Measurements from ENCODE around the gene GMPR.
A peak's percentile ranks its signal among the peaks of the same experiment; 100 is the strongest.

Gene GMPR

DNA sequence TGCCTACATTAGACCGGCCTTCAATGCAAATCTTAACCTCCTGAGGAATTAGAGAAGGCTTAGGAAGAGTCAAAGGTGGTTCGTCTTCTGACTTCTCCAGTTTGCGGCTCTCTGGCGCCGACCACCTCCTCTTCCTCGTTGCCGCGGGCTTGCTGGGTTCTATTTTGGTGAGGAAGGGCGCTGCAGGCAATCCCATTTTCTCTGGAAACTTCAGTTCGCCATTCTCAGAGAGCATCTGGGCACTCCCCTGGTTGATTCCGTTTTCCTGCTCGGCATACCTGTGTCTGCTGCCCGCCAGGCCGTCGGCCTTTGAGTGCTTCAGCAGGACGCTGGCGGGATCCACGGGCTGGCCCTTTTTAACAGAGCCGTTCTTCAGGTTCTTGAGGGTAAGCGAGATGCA, 67.9 kb downstream of the GMPR start:
- no peak for DNase-seq

DNA sequence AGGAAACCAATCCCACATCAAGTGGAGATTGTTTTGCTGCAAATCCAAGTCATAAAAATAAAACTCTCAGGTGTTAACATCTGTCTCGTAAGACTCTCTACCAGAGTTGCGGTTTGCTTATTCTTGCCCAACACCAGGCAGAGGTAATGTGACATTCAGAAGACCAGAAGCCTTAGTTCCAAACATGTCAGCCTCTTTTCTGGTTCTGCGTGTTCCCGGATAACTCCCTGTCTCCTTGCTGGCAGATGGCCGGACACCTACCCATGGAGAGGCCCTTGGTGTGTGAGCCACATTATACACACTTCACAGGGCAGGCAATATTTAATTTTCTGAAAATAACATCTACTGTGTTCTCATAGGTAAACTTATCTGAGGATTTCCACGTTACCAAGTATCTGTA, 73.4 kb downstream of the GMPR start:
- no peak for DNase-seq

DNA sequence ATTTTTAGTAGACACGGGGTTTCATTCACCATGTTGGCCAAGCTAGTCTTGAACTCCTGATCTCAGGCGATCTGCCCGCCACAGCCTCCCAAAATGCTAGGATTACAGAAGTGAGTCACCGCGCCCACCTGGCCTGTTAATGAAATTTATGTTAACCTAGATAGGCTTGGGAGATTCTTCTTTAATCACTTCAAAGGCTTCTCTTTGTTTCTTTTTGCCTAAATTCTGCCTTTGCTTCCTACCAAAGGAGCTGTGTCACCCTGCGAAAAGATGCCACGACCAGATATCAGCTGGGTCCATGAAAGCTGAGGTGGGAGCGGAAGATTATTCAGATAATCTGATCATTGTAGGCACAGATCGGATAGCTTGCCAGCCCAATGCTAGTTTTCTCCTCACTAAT, 75.3 kb downstream of the GMPR start:
- no peak for DNase-seq

DNA sequence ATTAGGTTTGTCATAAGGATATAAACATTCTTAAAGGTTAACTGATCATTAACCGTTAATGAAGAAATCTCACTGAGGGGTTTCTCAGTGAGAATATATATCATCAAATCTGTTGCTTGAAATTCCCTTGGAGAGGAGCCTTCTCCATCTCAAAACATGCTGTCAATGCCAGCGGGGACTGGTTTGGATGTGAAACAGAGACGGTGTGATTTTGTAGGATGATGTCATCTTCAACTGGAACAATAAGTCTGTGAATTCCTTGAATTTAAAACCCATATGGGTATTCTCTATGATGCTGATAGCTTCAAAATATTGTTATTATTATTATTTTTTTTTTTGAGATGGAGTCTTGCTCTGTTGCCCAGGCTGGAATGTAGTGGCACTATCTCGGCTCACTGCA, 75.9 kb downstream of the GMPR start:
- DNase-seq, result no peak

DNA sequence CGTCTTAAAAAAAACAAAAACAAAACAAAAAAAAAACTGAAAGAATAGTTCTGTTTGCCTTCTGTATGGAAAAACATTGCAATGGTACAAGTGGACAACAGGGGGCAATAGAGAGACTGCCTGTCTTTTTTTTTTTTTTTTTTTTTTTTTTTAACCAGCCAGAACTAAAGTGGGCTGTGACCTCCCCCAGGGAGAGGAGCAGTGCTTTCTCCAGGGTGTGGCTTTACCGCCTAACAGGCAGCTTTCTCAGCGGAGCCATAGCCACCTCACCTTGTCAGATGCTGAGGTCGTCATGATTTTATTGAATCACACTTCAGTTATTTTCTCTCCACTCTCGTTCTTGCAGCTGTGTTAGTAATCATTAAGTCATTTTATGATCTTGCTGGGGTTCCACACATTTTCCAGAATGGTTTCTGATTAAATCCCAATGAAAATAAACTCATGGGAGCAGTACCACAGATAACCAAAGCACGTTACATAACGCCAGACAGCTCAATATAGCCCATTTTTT, 78.4 kb downstream of the GMPR start:
- peak; percentile 36 to 55 for DNase-seq

DNA sequence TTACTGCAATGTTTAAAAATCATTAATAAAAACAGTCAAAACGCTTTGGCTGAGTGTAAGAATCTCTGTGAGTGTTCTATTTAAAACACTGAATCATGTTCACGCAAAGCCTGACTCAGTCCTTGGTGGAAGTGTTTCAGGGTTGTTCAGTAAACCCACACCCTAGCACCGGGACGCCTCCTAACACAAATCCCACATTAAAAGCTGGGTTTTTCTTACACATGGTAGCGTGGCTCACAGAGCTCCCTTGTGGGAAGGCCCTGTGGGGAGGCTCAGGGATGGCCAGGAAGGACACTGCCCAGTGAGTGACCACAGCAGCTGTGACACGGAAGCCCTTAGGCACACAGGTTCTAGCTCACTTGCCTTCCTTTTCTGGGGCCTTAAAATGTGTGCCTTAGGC, 80.2 kb downstream of the GMPR start:
- DNase-seq, result no peak

DNA sequence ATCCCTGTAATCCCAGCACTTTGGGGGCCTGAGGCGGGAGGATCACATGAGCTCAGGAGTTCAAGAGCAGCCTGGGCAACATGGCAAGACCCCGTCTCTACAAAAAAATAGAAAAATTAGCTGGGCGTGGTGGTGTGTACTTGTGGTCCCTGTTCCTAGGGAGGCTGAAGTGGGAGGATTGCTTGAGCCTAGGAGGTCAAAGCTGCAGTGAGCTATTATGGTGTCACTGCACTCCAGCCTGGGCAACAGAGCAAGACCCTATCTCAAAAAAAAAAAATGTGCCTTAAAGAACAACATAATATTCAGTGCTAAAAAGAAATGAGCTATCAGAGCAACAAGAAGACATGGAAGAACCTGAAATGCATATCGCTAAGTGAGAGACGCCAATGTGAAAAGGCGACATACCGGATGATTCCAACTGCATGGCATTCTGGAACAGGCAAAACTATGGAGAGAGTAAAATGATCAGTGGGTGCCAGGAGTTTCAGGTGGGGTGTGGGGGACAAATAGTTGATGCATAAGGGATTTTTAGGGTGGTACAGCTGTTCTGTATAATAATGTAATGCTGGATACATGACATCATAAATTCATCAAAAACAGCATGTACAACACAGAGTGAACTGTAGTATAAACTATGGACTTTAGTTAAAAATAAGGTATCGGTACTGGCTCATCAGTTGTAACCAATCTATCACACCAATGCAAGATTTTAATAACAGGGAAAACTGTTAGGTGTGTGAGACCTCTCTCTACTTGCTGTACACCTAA, 80.8 kb downstream of the GMPR start:
- DNase-seq, result no peak

DNA sequence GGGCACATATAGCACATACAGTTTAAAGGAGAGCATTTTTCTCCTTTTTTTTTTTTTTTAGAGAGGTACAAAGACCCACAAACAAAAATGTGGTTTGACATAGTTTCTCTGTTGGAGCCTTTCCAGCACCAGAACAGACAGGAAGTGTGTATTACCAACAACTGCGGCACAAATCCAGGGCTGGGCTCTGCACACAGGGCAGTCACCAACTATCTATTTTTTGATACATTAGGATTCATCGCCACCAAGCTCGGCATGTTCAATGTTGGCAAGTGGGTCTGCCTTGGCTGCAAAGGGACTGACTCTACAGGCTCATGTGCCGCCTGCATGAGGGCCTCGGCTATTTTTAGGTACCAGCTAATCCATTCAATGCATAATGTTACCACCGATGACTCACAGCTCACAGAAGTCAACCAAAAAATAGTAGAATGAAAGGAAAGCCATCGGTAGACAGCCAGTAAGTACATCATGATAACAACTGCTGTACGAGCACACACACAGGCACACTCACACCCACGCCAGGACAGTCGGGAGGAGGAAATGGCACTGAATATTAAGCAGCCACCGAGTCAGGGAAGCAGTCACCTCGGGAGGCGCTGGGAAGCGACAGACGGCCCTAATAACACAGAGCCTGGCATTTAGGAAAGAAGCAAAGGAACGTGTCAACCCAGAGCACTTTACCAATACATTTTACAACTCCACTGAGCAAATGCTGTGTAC, 81.6 kb downstream of the GMPR start:
- DNase-seq, result no peak

DNA sequence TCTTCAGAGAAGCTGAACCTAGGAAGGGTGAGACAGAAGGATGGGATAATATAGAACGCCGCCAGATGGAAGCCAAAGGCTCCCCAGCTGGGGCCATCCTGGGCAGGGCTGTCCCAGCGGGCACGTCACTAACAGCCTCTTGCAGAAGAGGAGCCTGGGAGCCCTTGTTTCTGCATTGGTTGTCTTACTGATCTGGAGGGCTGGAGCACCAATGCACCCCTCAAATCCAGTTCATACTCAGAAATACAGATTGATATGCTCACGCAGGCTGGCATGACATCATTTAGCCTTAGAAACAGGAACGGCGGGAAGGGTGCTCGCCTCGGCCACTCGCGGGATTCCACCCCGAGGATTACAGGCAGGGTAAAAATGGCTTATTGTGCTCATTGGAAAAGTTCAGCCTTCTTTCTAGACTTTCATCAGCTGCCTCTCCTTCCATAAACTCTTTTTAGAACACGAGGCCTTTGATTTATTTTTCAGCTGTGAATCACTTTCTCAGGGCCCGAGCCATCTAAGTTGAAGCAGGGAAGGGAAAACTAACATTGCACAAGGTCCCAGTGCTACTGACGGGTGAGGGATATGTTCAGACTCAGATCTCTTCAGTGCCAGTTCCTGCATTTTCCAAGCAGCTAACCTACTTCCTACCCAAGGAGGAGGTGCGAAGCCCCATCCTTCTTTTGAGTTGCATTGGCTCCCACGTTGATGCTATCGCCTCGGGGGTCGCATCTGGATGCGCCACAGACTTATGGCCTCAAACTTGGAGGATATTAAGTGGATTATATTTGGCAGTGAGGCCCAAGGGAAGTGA, 82.3 kb downstream of the GMPR start:
- no peak for DNase-seq

DNA sequence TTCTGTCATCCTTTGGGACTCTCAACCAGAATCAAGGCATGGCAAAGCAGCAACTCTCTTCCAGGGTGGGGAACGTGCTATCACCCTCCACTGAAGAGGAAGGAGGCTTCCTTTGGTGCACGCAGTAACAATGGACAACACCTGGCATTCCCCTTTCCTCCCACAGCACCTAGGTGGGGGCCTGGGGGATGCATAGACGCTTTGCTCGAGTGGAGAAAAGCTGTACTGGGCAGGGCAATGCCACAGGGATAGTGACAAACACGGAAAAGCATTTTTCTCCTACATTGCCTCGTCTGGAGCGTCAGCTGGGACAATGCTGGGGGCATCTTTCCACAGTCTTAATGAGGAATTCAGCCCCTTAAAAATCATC, 82.9 kb downstream of the GMPR start:
- no peak for DNase-seq

DNA sequence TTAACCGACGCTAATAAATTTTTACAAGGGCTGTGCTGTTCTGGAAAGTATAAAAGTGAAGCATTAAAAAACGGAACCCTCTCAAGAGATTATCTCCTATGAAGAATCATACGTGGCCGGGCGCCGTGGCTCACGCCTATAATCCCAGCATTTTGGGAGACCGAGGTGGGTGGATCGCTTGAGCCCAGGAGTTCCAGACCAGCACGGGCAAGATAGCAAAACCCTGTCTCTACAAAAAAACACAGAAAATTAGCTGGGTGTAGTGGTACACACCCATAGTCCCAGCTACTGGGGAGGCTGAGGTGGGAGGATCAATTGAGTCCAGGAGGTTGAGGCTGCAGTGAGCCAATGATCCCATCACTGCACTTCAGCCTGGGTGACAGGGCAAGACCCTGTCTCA, 83.4 kb downstream of the GMPR start:
- no peak for DNase-seq

DNA sequence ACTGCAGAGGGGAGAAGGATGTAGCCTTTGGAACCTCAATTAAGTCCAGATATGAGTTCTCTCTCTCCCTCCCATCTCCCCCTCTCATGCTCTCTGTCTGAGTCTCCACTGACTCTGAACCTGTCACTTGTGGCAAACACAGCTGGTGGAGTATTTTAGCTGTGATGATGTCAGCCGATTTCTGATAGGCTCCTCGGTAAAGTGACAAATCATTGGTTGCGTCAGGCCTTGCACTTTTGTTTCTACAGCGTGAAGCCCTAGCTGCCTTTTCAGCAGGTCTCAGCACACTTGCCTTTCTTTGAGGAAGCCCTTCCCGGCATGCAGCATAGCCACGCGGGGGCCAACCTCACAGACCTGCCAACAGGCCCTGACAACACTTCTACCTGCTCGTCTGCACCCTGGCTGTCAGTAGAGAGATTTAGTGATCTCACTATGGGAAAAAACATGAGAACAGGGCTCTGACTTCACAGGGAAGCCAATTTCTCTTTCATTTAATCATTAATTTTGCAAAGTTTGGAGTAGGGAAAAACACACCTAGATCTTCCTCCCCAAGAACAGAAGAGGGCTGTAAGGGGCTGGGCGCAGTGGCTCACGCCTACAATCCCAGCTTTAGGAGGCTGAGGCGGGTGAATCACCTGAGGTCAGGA, 84.4 kb downstream of the GMPR start:
- no peak for DNase-seq

DNA sequence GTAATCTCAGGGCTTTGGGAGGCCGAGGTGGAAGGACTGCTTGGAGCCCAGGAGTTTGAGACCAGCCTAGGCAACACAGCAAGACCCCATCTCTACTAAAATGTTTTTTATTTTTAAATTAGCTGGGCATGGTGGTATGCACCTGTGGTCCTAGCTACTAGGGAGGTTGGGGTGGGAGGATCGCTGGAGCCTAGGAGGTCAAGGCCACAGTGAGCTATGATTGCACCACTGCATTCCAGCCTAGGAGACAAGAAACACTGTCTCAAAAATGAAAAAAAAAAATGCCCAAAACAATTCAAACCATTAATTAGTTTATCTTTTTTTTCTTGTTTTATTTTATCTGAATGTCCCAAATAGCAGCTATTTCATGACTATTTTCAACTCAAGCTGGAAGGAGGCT, 85.8 kb downstream of the GMPR start:
- DNase-seq, result no peak

DNA sequence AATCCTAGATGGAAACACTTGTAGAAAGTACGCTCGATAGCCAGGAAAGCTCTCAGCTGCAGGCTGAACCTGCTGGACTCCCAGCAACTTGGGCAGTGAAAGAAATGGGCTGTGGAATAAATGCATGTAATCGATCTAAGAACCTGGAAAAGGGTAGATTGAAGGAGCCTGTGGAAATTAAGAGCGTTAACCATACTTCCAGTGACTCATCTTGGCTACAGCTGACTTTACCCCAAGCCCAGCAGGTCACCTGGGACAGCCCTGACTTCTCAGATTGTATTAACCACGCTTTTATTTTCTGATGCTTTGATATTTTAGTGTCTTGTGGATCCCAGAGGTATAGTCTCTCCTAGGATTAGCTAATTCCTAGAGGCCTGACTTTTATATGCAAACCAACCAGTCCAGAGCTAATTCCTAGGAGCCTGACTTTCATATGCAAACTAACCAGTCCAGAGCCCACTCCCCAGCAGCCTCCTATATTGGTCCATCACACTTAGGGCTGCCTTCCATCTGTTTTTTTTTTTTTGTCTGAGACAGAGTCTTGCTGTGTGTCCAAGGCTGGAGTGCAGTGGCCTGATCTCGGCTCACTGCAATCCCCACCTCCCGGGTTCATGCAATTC, 86.3 kb downstream of the GMPR start:
- peak; percentile 39 to 74 for DNase-seq

DNA sequence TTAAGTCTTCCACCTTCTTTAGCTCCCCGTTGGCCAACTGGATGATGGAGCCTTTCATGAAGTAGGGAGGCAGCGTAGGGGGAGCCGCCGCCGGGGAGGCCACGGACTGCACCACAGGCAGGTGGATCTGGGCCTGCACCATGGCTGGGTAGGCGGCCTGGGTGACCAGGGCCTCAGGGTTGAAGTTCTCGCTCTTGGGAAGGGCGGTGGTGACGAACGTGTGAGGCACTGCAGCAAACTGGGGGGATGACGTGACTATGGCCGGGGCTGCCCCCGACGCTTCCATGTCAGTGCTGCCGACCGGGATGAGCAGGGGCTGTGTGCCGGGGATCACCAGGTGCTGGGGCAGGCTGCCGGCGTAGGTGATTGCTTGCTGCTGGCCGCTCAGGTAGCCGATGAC, 88.1 kb downstream of the GMPR start:
- no peak for DNase-seq

DNA sequence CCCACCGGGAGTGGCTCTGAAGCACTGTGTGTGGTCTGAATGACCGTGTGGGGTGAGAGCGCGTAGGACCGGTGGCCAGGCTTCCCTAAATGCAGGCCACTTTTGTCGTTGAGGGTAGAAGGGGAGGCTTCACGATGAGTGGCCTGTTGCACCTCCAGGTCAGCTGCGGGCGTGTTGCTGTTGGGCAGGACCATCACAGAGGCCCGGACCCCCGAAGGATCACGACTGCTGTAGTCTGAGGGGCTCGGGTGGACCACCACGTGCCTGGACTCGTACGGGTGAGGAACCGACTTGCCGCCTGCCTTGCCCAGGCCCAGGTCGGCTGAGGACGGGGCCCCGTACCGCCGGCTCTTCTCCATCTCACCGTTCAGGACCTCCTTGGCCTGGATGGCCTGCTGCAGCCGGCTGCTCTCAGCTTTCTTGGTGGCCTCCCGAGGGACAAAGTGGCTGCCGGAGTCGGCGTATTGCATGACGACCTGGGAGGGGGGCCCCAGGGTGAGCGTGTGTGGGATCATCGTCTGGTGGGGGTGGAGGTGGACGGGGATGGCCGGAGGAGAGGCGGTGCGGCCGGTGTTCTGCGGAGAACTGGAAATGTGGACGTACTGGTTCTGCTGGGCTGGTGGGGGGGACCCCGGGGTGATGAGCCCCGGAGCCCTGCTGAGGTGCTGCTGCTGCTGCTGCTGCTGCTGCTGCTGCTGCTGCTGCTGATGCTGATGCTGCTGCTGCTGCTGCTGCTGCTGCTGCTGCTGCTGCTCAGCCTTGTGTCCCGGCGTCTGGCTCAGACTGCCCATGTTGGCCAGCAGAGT, 88.8 kb downstream of the GMPR start:
- no peak for DNase-seq

DNA sequence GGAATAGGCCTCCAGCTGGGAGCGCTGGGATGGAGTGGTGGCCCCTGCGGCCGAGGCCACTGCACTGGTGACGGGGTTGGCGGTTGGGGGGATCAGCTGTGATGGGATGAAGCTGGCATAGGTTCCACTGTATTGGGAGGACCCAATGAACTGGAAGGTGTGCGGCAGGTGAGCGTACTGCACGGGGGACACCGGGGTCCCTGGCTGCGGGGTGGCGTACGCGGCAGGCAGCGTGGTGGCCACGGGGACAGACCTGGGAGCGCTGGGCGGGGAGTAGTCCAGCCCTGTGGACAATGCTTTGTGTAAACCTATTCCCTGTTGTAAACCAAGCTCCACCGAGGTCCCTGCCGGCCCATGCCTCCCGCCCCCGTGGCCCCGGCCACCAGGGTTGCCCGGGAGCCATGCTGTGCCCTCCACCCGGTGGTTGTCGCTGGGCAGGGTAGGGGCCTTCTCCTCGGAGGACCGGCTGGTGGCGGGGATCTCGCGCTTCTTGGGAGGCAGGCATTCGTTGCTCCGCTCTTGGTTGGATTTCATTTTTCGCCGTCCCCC, 89.5 kb downstream of the GMPR start:
- DNase-seq, result no peak

DNA sequence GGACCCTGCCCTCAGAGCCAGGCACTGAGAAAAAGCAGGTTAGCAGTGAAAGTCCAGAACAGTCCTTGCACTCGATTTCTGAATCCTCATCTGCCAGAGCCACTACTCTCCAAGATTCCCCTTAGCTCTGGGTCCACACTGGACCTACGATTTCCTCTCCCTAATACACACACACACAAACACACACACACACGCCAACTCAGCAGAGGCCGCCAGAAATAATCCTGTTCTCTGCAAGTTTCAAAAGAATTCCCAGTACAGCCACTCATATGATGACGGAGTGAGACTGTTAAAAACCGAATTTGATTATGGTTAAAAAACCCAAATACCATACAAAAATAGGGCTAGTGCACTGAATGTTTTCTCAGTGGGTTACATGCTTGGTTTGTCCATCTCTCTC, 90.8 kb downstream of the GMPR start:
- no peak for DNase-seq

DNA sequence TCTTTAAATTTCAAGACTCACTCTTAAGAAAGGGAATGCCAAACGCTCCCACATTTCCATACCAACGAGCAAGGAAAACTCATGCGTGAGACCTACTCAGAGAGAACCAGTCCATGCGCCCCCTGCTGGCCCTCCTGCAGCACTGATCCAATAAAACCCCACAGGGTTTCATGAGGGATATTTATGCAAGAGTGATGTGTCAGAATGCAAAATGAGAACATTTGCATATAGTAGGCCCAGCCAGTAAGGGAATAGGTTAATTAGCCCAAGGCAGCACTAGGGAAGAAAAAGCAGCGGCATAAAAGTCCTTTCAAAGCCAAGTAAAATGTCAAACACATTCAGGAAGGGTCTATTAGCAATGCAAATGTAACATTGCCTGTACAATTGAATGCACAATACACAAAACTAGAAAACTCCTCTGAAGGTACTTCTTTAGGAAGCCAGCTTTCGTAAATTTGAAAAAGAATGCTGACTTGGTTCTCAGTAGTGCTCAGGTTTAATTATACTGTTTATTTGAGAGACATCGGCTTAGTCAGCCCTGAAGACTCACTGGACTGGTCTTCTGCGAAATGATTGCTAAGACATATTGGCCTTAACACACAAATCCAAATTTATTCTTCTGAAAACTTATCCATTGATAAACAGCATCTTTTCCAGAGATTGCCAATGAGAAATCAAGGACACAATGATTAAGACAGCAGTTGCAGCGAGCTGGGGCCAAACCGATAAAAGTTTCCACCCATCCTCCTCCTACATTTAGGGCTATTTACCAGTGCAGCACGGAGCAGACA, 93.2 kb downstream of the GMPR start:
- peak; percentile 93 to 96 for DNase-seq

DNA sequence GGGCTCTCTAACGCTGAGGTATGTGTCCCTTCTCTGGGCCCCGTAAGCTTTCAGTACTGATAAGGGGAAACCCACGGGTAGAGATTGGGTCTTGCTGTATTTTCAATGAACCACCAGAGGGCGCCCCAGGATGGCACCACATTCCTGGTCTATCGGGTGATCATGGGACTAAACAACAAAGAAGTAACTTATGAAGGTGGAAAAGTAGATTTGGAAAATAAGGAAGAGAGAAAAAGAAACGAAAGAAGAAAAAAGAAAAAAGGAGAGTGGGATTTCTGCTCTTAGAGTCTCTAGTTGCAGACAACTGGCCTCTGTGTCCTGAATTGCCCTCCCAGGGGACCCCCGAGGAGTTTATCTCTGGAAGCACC, 93.8 kb downstream of the GMPR start:
- DNase-seq, result peak; percentile 87 to 90

DNA sequence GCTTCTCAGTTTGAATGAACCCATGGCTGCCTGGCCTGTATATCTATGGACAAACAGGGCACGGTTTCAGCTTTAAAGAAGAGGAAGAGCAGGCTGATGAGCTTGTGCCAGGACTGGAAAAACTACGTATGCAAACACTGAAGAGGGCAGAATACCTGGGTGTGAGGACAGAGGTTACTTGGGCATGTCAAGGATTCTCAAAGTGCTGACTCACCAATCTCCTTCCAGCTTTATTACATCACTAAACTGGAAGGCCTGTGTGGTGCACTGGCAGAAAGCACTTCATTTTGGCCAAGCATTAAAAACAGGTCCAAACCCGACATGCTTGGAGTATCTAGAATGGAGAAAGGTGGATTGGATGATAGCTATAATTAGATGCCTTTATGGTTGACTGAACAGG, 95.2 kb downstream of the GMPR start:
- DNase-seq, result peak in 1 of 2 experiments; percentile 19
